Stimulated activated effector memory CD8-positive, alpha-beta T cell treated with anti-CD3 and anti-CD28 coated beads, Interleukin-12 subunit alpha, Interleukin-12 subunit beta, amount 100 ng/mL, for 72 hours (primary cell): ENCODE data around the gene SHISA5.
"Not testable (repeated sequence)": the region's sequence is repeated elsewhere in the genome, so short reads cannot be mapped to it uniquely, and the experiment has no call there.

Experiments used
- ATAC-seq: fragments of 150-1000 bp; cut with Tn5 transposase; 2 replicates; pipeline ENCODE4 v1.10.0; 2021
- DNase-seq, 2 donors: peaks; one replicate each; pipeline ENCODE4 v3.0.0; 2021 to 2022; ENCODE audit warnings: low spot score in 2 of 2
- H3K27ac Mint-ChIP-seq: one replicate; pipeline ENCODE4 v1.8.0; 2022; ENCODE audit warnings: mild to moderate bottlenecking, mixed read lengths
- H3K36me3 Mint-ChIP-seq: one replicate; pipeline ENCODE4 v1.8.0; 2022; ENCODE audit warnings: mild to moderate bottlenecking, mixed read lengths
- H3K4me1 Mint-ChIP-seq: one replicate; pipeline ENCODE4 v1.8.0; 2022; ENCODE audit warnings: mixed read lengths
- H3K4me3 Mint-ChIP-seq: one replicate; pipeline ENCODE4 v1.8.0; 2022; ENCODE audit warnings: mild to moderate bottlenecking, mixed read lengths
- H3K9me3 Mint-ChIP-seq: one replicate; pipeline ENCODE4 v1.8.0; 2022; ENCODE audit warnings: mixed read lengths

Gene SHISA5

DNA sequence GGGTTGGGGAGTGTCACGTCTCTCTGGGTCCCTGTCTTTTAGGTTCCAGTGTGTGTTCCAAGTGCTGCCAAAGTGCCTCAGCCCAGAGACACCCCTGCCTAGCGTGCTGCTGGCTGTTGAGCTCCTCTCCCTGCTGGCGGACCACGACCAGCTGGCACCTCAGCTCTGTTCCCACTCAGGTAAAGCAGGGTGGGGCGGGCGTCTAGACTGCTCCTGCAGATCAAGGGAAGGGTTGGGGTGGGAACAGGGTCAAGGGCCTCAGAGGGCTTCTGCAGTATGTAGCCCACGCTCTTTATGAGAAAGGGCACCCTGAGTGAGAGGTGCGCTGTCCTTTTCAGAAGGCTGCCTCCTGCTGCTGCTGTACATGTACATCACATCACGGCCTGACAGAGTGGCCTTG, 40.3 kb downstream of the SHISA5 start:
- no peaks in the 10 kb centered on the region for H3K9me3 Mint-ChIP-seq
- DNase-seq (no peak), ATAC-seq (no peak)
- peaks cover 31% of the 10 kb centered on the region for H3K4me1 Mint-ChIP-seq
- no peak overlapping the region for H3K27ac Mint-ChIP-seq
- H3K4me3 Mint-ChIP-seq: no peak overlapping the region
- H3K36me3 Mint-ChIP-seq: peaks cover 81% of the 10 kb centered on the region

DNA sequence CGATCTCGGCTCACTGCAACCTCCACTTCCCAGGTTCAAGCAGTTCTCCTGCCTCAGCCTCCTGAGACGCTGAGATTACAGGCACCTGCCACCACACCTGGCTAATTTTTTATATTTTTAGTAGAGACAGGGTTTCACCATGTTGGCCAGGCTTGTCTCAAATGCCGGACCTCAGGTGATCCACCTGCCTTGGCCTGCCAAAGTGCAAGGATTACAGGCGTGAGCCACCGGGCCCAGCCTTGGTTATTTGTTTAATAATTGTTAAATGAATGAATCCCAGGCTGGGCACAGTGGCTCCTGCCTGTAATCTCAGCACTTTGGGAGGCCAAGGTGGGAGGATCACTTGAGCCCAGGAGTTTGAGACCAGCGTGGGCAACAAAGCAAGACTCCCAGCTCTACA, 42.2 kb downstream of the SHISA5 start:
- Mint-ChIP-seq H3K36me3 (peaks cover 80% of the 10 kb centered on the region), H3K4me1 (peaks cover 11% of the 10 kb centered on the region)
- not testable (repeated sequence) for DNase-seq, H3K9me3 Mint-ChIP-seq, ATAC-seq, H3K27ac Mint-ChIP-seq, H3K4me3 Mint-ChIP-seq

DNA sequence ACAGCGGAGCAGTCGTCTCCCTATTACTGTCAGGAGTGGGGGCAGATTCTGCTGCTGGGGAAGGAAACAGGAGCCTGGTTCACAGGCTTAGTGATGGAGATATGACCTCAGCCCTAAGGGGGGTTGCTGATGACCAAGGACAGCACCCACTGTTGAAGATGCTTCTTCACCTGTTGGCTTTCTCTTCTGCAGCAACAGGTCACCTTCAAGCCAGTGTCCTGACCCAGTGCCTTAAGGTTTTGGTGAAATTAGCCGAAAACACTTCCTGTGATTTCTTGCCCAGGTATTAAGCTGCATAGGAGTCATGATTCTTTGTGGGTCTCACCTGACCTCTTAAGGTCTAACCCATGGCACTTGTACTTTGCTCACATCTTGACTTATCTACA, 43.5 kb downstream of the SHISA5 start:
- Mint-ChIP-seq H3K27ac (peak overlapping the region; percentile 67), H3K4me3 (no peak overlapping the region), H3K9me3 (no peaks in the 10 kb centered on the region), H3K4me1 (peaks cover 2% of the 10 kb centered on the region), H3K36me3 (peaks cover 80% of the 10 kb centered on the region)
- DNase-seq (no peak), ATAC-seq (no peak)

DNA sequence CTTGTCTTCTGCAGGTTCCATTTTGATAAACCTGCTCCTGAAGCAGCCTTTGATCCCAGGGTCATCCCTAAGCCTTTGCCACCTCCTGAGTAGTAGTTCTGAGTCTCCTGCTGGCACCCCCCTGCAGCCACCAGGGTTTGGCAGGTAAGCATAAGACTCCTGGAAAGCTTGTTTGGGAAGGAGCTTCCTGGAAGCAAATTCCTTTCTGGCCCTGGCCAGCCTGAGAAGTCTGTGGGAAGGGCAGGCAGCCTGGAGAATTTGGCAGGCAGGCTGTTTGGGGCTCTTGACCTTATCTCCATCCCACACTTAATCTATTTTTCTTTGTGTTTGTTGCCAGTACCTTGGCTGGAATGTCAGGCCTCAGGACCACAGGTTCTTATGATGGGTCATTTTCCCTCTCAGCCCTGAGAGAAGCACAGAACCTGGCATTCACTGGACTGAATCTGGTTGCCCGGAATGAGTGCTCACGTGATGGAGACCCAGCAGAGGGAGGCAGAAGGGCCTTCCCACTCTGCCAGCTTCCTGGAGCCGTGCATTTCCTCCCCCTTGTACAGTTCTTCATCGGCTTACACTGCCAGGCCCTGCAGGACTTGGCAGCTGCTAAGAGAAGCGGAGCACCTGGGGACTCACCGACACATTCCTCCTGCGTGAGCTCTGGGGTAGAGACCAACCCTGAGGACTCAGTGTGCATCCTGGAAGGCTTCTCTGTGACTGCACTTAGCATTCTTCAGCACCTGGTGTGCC, 44.0 kb downstream of the SHISA5 start:
- ATAC-seq (no peak), DNase-seq (no peak)
- H3K4me1 Mint-ChIP-seq: no peaks in the 10 kb centered on the region
- H3K36me3 Mint-ChIP-seq: peaks cover 80% of the 10 kb centered on the region
- no peaks in the 10 kb centered on the region for H3K9me3 Mint-ChIP-seq
- no peak overlapping the region for H3K4me3 Mint-ChIP-seq
- peak overlapping the region; percentile 67 for H3K27ac Mint-ChIP-seq

DNA sequence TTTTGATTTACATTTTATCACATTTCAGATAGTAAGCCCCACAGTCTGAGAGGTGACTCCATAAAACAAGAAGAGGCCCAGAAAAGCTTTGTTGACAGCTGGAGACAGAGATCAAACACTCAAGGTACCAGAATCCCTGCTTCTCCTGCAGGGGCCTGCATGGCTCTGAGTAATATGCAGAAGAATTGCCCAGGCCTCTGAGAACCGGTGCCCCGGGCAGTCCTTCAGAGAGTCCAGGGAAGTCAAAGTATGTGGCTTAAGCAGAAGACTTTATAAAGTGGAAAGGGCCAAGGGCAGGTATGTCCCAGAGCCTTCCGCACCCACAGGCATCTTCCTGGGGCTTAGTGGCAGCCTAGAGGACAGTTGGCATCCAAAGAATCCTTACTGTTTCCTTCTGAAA, 44.6 kb downstream of the SHISA5 start:
- no peaks in the 10 kb centered on the region for H3K4me1 Mint-ChIP-seq
- H3K27ac Mint-ChIP-seq: no peak overlapping the region
- no peaks in the 10 kb centered on the region for H3K9me3 Mint-ChIP-seq
- no peak overlapping the region for H3K4me3 Mint-ChIP-seq
- no peak for ATAC-seq
- no peak for DNase-seq
- peaks cover 80% of the 10 kb centered on the region for H3K36me3 Mint-ChIP-seq

DNA sequence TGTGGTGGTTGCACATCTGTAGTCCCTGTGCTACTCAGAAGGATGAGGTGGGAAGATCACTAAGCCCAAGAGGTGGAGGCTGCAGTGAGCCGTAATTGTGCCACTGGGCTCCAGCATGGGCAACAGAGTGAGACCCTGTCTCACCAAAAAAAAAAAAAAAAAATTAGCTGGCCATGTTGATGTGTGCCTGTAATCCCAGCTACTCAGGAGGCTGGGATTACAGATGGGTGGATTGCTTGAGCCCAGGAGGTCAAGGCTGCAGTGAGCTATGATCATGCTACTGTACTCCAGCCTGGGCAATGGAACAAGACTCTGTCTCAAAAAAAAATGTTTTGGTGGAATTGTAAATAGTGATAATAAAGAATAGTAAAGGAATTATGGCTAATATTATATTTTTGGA, 47.5 kb downstream of the SHISA5 start:
- H3K27ac Mint-ChIP-seq: no peak overlapping the region
- no peak for ATAC-seq

DNA sequence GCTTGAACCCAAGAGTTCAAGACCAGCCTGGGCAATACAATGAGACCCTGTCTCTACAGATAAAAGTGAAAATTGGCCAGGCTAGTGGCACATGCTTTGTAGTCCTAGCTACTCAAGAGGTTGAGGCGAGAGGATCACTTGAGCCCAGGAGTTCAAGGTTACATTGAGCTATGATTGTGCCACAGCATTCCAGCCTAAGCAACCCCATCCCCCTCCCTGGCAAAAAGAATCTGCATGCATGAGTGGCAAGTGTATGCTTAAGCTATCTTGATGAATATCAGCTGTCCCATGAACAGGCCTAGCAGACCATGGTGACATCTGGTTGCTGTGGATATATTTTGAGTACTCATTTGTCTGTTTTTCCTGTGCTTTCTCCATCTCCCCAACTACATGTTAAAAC, 52.7 kb downstream of the SHISA5 start:
- Mint-ChIP-seq H3K9me3 (no peaks in the 10 kb centered on the region), H3K4me1 (peaks cover 21% of the 10 kb centered on the region), H3K36me3 (peaks cover 71% of the 10 kb centered on the region), H3K27ac (no peak overlapping the region), H3K4me3 (no peak overlapping the region)
- ATAC-seq: no peak
- DNase-seq: no peak

More for the DNA sequence above, 47.5 kb downstream of the SHISA5 start:
- DNase-seq: no peak
- Mint-ChIP-seq H3K4me1 (no peaks in the 10 kb centered on the region), H3K36me3 (peaks cover 99% of the 10 kb centered on the region), H3K4me3 (no peak overlapping the region), H3K9me3 (no peaks in the 10 kb centered on the region)

DNA sequence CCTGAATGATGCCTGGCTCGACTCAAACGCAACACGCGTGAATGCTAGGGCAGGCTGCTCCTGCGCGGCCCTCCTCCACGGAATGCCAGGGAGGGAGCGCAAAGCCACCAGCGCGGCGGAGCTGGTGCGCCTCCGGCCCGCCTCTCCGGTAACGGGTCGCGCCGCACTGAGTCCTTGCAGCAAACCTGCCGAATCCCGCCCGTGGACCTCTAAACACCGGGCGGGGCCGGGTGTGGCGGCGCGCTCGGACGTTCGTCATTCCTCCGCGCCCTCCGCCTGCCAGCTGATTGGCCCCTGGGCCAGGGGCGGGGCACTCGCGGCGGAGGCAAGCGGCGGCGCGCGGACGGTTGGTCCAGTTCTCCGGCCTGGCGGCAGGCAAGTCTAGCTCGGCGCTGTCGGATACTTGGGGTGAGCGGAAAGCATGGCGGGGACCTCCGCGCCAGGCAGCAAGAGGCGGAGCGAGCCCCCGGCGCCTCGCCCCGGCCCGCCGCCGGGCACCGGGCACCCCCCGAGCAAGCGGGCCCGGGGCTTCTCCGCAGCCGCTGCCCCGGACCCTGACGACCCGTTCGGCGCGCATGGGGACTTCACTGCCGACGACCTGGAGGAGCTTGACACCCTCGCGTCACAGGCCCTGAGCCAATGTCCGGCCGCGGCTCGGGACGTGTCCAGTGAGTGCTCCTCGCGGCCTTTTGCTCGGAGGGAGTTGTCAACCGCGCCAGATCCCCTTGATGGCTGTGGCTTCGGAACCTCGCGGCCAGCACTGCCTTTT, 57.4 kb downstream of the SHISA5 start, which contains the start of gene ATRIP:
Gene ATRIP, plus strand, starts transcription at position 313 of the 769 bp plus-strand sequence. Its CDS starts 109 bp downstream, at position 422.
- Mint-ChIP-seq H3K4me3 (peak within 1 kb of the TSS; percentile 97), H3K4me1 (peaks cover 33% of the 10 kb centered on the region)

DNA sequence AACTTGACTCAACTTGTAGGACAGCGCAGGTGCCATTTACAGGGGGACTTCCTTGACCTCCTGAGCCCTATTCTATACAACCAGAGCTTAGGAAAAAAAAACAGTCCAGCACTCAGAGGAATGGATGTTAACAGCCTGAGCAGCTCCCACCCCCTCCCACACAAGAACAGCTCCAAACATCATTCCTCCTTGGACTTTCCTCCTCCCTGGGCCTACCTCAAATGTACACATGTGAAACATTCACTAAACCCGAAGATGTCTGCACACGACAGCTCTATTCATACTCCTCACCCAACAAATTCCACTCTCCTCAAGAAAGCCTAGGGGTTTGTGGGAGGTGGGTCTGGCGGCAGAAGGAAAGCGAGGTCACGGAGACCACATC, 57.9 kb downstream of the SHISA5 start:
- Mint-ChIP-seq H3K36me3 (peaks cover 67% of the 10 kb centered on the region), H3K4me1 (peaks cover 35% of the 10 kb centered on the region), H3K9me3 (no peaks in the 10 kb centered on the region), H3K27ac (peak overlapping the region; percentile 92), H3K4me3 (peak overlapping the region; percentile 97)
- DNase-seq: no peak
- ATAC-seq: no peak

More for the DNA sequence above, 57.4 kb downstream of the SHISA5 start, which contains the start of gene ATRIP:
- DNase-seq (peak; percentile 88 to 92), ATAC-seq (peak; percentile 99)
- no peaks in the 10 kb centered on the region for H3K9me3 Mint-ChIP-seq
- H3K36me3 Mint-ChIP-seq: peaks cover 65% of the 10 kb centered on the region
- H3K27ac Mint-ChIP-seq: peak within 1 kb of the TSS; percentile 92

DNA sequence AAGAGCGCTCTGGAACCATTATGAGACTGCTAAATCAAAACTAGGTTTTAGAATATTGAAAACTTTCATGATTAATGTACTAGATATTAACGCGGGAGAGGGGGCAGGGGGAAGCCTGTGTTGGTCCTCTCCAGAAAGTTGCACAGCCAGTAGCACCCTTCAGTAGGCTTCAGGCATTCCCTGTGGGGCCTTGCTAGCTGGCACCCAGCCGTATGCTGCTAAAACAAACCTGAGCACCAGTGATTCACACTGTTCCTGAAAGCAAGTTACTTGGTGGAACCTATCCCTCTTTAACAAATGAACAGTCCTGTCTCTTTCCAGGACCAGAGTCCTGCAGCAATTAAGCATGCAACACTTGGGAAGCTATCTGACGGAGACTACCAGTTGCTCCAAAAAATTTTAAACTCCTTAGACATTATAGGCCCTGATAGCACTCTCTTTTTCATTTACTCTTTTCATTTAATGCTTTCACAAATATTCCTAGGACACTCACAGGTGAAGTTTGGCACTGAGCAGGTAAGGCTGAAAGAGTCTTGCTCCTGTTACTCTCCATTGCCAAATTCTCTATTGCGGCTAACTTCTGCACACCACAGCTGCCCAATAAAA, 58.6 kb downstream of the SHISA5 start:
- no peak for DNase-seq
- Mint-ChIP-seq H3K27ac (peak overlapping the region; percentile 92), H3K4me3 (peak overlapping the region; percentile 97), H3K4me1 (peaks cover 35% of the 10 kb centered on the region), H3K36me3 (peaks cover 69% of the 10 kb centered on the region), H3K9me3 (no peaks in the 10 kb centered on the region)
- no peak for ATAC-seq

DNA sequence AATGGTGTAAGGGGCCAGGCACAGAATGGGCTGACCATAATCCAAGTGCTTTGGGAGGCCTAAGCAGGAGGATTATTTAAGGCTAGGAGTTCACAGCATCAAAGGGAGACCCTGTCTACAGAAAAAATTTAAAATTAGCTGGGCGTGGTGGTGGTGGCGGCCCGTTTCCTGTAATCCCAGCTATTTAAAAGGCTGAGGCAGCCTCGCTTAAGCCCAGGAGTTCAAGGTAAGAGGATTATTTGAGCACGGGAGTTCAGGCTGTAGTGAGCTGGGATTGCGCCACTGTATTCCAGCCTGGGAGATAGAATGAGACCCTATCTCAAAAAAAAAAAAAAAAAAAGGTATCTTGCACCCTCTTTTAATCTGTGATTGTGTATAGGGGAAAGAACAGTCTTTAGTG, 62.0 kb downstream of the SHISA5 start:
- H3K36me3 Mint-ChIP-seq: peaks cover 69% of the 10 kb centered on the region

DNA sequence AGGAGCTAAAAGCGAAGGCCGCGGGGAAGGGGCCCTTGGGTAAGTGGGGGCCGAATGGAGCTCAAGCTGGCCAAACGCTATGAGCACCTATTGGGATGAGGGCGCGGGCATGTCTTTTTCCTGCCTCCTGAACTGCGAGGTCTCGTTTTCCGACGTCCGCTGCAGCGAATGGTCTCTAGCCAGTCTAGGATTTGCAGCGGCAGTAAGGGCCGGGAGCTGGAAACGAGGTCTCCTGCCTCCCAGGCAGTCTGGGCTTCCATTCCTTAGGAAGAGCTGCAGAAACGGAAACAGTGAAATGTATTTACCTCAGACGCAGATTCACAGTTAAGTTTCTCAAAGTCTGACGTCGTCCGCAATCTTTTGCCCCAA, 63.4 kb downstream of the SHISA5 start:
- H3K36me3 Mint-ChIP-seq: peaks cover 63% of the 10 kb centered on the region
- DNase-seq (no peak), ATAC-seq (no peak)
- peak overlapping the region; percentile 85 for H3K27ac Mint-ChIP-seq
- H3K4me1 Mint-ChIP-seq: peaks cover 32% of the 10 kb centered on the region
- H3K4me3 Mint-ChIP-seq: peak overlapping the region; percentile 83
- H3K9me3 Mint-ChIP-seq: no peaks in the 10 kb centered on the region

More for the DNA sequence above, 62.0 kb downstream of the SHISA5 start:
- DNase-seq (no peak), ATAC-seq (no peak)
- Mint-ChIP-seq H3K27ac (no peak overlapping the region), H3K9me3 (no peaks in the 10 kb centered on the region), H3K4me3 (peak overlapping the region; percentile 83), H3K4me1 (peaks cover 41% of the 10 kb centered on the region)

DNA sequence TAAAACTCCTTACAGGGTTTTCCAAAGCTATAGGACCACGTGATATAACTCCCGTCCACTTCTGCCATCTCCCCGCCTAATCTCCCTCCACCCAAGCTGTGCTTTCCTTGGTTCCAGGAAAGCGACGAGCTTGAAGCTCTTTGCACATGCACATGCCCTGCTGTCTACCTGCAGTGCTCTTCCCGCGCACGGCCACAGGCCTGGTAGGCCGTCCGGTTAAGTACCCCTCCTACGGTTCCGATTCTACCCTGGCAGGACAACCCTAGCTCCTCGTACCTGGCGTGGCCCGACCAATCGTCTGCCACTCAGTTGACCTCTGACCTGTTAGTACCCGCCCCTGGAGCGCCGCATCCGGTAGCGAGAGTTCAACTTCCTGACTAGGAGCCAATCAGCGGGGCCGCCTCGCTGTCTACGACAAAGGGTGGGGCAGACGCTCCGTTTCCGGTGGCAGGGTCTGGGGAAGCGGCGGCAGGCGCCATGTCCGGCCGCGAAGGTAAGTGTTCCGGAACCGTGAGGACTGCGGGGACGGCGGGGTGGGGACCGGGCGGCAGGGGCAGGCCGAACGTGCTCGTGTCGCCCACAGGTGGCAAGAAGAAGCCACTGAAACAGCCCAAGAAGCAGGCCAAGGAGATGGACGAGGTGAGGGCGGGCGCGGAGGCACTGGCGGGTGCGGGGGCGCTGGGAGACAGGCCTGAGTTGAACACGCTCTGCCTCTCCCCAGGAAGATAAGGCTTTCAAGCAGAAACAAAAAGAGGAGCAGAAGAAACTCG, 64.0 kb downstream of the SHISA5 start, which contains the start of the genes CCDC51 and TMA7:
Gene CCDC51, minus strand, starts transcription at position 300 of the 770 bp plus-strand sequence. CDS start 4,991 bp downstream, outside the sequence.
Gene TMA7, plus strand, starts transcription at position 438 of the 770 bp plus-strand sequence. Its CDS starts 40 bp downstream, at position 478.
- Mint-ChIP-seq H3K9me3 (no peaks in the 10 kb centered on the region), H3K4me1 (peaks cover 31% of the 10 kb centered on the region), H3K4me3 (peak within 1 kb of the TSS; percentile 83), H3K27ac (peak within 1 kb of the TSS; percentile 85), H3K36me3 (peaks cover 59% of the 10 kb centered on the region)
- ATAC-seq: peak; percentile 98
- DNase-seq: peak; percentile 85 to 98

DNA sequence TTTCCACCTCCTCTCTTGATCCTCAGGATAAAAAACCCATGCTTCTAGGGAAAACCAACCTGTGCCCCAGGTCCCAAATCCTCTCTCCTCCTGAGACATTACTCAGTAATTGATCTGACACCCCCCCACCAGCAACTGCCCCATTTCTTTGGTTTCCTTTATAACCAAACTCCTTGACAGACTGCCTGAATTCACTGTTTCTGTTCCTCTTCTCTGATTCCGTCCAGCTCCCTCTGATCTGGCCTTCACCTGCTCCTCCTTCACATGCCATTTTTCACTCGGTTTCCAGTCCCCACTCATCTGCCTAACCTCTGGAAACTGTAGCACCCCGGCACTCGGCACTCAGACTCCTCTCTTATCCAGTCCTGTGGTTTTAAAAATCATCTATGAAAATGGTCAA, 66.2 kb downstream of the SHISA5 start:
- Mint-ChIP-seq H3K9me3 (no peaks in the 10 kb centered on the region), H3K4me3 (no peak overlapping the region), H3K4me1 (peaks cover 39% of the 10 kb centered on the region), H3K36me3 (peaks cover 37% of the 10 kb centered on the region), H3K27ac (no peak overlapping the region)
- ATAC-seq (no peak), DNase-seq (no peak)

DNA sequence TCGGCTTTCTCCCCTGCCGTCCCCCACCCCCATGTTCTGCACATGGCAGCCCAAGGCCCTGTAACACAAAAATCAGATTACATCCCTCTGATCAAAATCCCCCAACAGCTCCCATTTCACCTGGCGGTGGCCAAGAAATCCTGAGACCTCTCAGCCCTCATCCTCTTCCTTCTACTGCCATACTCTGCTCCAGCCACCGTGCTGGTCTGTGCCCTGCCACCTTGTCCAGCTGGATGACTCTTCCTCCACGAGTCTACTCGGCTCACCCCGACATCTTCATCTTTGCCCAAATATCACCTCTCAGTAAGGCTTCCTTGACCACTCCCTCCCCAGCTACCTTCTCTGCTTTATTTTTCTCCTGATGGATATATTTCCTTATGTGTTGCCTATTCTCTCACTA, 67.1 kb downstream of the SHISA5 start:
- Mint-ChIP-seq H3K36me3 (peaks cover 28% of the 10 kb centered on the region), H3K27ac (no peak overlapping the region), H3K4me3 (no peak overlapping the region), H3K9me3 (no peaks in the 10 kb centered on the region), H3K4me1 (peaks cover 38% of the 10 kb centered on the region)
- ATAC-seq (no peak), DNase-seq (no peak)
